Kidney (tissue), 14 donors: ENCODE data around the gene NRP1. TPM values are rescaled to one million over a fixed set of nuclear protein-coding genes. Genes with fewer than 3 reads are reported as not detected.

ENCODE experiments used
- DNase-seq, 5 donors: peaks; one replicate each; pipeline ENCODE4 v3.0.0-alpha.2; 2013 to 2020
- FAIRE-seq: peaks from 2 replicates; lab custom pipeline; 2012; peaks lifted over from hg19 to GRCh38; lab: Jason Lieb, UNC
- H3K27ac ChIP-seq, 2 donors: one replicate each; pipeline ENCODE4 v1.7.0; 2013; ENCODE audit warnings: low read depth in 2 of 2, low read length in 2 of 2, inconsistent platforms in 1 of 2
- H3K27me3 ChIP-seq: one replicate; pipeline ENCODE4 v1.7.1; 2013; ENCODE audit warnings: low read length, inconsistent platforms; ENCODE audit not compliant: control insufficient read depth, insufficient read depth
- H3K36me3 ChIP-seq, 3 donors: one replicate each; pipeline versions ENCODE4 v1.7.0 to v1.7.1; 2013; ENCODE audit warnings: low read length in 3 of 3, control low read depth in 1 of 3, inconsistent platforms in 1 of 3; ENCODE audit not compliant: insufficient read depth in 3 of 3, control insufficient read depth in 2 of 3
- H3K4me1 ChIP-seq, 3 donors: one replicate each; pipeline versions ENCODE4 v1.7.0 to v1.7.1; 2013; ENCODE audit warnings: low read length in 3 of 3, inconsistent platforms in 1 of 3, low read depth in 1 of 3; ENCODE audit not compliant: control insufficient read depth in 2 of 3, insufficient read depth in 2 of 3
- H3K4me3 ChIP-seq, 3 donors: one replicate each; pipeline versions ENCODE4 v1.7.0 to v1.8.1; 2013; ENCODE audit warnings: low read length in 3 of 3, control low read depth in 1 of 3, inconsistent platforms in 1 of 3
- H3K9ac ChIP-seq, 3 donors: one replicate each; pipeline versions ENCODE4 v1.7.0 to v1.7.1; 2013; ENCODE audit warnings: low read length in 3 of 3, control low read depth in 1 of 3, inconsistent platforms in 1 of 3
- H3K9me3 ChIP-seq, 3 donors: one replicate each; pipeline versions ENCODE4 v1.7.0 to v1.7.1; 2013; ENCODE audit warnings: low read length in 3 of 3, control low read depth in 1 of 3, inconsistent platforms in 1 of 3; ENCODE audit not compliant: control insufficient read depth in 2 of 3, insufficient read depth in 1 of 3
- intact Hi-C: fragments of 100-400 bp; cut with DNase I; formaldehyde crosslinking; loops from one replicate; pipeline ENCODE4 v1.11.1; 2022
- polyA plus RNA-seq: library from polyadenylated mRNA; stranded (reverse); fragments of 350-450 nt; fragmentation: Illumina TruSeq; extraction: RNeasy Lipid Tissue Mini Kit (QIAGEN cat#74804); gene quantifications from one replicate; pipeline ENCODE4 v1.2.3, GENCODE V29; 2014; ENCODE audit warnings: low read depth, low replicate concordance; ENCODE audit not compliant: insufficient read depth
- total RNA-seq: library from RNA; stranded (reverse); fragmentation: NEBNext Ultra II Directional; extraction: Animal tissue kit (Norgen Biotek cat#: 25700); gene quantifications from one replicate; pipeline ENCODE4 v1.2.1, GENCODE V29; 2021
- TF ChIP-seq, protein P1 (sequence below): IDR thresholded peaks from 3 replicates; pipeline ENCODE4 v1.5.1; 2012; ENCODE audit warnings: mild to moderate bottlenecking, moderate library complexity, borderline replicate concordance; ENCODE audit not compliant: insufficient read depth; ENCODE audit errors: extremely low read depth
- donor health status: control.
- donor health status: control.
- donor health status: control.
- donor health status: control.
- donor health status: control.
- donor health status: DM: yes; HTN: yes; CAD: no.
- donor health status: Normal renal cell carcinoma (clear cell type).

Gene NRP1
- total and polyA plus RNA-seq, 2 donors from 2014 or later: 40.5 to 243 TPM

DNA sequence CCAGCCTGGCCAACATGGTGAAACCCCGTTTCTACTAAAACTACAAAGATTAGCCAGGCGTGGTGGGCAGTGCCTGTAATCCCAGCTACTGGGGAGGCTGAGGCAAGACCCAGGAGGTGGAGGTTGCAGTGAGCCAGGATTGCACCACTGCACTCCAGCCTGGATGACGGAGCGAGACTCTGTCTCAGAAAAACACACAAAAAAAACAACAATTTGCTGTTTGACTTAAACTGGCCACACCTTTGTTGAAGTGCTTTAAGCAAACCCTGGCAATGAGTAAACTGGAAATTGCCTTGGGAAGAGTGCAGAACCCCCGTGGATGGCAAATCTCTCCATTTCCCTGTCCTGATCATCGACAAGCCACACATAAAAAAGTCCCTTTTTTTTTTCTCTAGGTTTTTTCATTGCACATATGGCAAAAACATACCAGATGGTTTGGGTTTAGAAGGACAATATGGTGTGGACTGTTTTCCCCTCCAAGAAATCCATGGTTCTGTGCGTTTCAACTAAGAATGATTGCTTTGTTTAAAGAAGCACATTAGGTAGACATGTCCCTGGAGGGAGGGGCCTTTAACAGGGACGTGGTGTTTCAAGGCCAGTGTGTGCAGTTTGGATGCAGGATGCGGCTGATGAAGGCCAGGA is 76.9 kb downstream of the NRP1 start:
- Histone ChIP-seq H3K4me3 (no peak overlapping the region), H3K27me3 (no peaks in the 10 kb centered on the region), H3K4me1 (no peaks in the 10 kb centered on the region), H3K9ac (no peak overlapping the region), H3K36me3 (peaks cover 7 to 48% (median 28%) of the 10 kb centered on the region in 3 donors), H3K27ac (no peak overlapping the region), H3K9me3 (no peaks in the 10 kb centered on the region)
- TF ChIP-seq, protein P1, sequence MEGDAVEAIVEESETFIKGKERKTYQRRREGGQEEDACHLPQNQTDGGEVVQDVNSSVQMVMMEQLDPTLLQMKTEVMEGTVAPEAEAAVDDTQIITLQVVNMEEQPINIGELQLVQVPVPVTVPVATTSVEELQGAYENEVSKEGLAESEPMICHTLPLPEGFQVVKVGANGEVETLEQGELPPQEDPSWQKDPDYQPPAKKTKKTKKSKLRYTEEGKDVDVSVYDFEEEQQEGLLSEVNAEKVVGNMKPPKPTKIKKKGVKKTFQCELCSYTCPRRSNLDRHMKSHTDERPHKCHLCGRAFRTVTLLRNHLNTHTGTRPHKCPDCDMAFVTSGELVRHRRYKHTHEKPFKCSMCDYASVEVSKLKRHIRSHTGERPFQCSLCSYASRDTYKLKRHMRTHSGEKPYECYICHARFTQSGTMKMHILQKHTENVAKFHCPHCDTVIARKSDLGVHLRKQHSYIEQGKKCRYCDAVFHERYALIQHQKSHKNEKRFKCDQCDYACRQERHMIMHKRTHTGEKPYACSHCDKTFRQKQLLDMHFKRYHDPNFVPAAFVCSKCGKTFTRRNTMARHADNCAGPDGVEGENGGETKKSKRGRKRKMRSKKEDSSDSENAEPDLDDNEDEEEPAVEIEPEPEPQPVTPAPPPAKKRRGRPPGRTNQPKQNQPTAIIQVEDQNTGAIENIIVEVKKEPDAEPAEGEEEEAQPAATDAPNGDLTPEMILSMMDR: no peak
- intact Hi-C loops: no loop called here
- DNase-seq: no peak
- FAIRE-seq: no peak

DNA sequence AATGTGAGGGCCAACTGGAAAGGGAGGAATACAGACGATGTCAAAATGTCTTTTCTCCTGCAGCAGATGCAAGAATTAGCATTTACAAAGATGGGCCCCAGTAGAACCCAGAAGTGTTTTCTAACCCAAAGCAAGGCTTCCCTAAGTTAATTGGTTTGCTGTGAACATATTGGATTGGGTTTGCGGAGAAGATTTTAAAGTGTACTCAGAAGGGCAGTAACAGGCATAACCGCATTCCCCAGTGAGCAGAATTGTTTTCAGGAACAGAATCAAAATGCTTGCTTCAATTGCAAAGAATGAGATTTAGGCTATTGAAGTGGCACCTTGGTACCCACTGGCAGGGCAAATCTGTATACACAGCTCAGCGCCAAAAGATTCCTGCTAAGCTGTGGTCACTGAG is 78.0 kb downstream of the NRP1 start:
- no peaks in the 10 kb centered on the region for H3K9me3 ChIP-seq
- no peaks in the 10 kb centered on the region for H3K27me3 ChIP-seq
- DNase-seq (no peak), FAIRE-seq (no peak)
- no peak overlapping the region for H3K4me3 ChIP-seq
- TF ChIP-seq, protein P1: no peak
- H3K4me1 ChIP-seq: no peaks in the 10 kb centered on the region
- H3K9ac ChIP-seq: no peak overlapping the region
- no peak overlapping the region for H3K27ac ChIP-seq
- peaks cover 5 to 55% (median 34%) of the 10 kb centered on the region in 3 donors for H3K36me3 ChIP-seq
- intact Hi-C loops: no loop called here

GRCh38 chr10:33254556-33255160 is 79.8 kb downstream of the NRP1 start:
- FAIRE-seq: no peak
- H3K36me3 ChIP-seq: peaks cover 3 to 64% (median 45%) of the 10 kb centered on the region in 3 donors
- H3K27ac ChIP-seq: no peak overlapping the region
- H3K9me3 ChIP-seq: no peaks in the 10 kb centered on the region
- no peak overlapping the region for H3K4me3 ChIP-seq
- H3K9ac ChIP-seq: no peak overlapping the region
- TF ChIP-seq, protein P1: no peak
- intact Hi-C loops: no loop called here
- peaks cover 0 to 7% (median 0%) of the 10 kb centered on the region in 3 donors for H3K4me1 ChIP-seq
- DNase-seq: no peak
- H3K27me3 ChIP-seq: no peaks in the 10 kb centered on the region
